NK-92 treated with Interleukin-12 subunit alpha and Interleukin-12 subunit beta, amount 100 ng/mL, for 24 hours (cell line): ENCODE data around the gene TNRC6A.
A peak's percentile ranks its signal among the peaks of the same experiment; 100 is the strongest.
"Not testable (repeated sequence)": the region's sequence is repeated elsewhere in the genome, so short reads cannot be mapped to it uniquely, and the experiment has no call there.

Experiments
- DNase-seq: peaks from one replicate; lab custom pipeline; 2025; lab: John Stamatoyannopoulos, UW

The TNRC6A gene

GRCh38 chr16:24815021-24815420 lies 85.6 kb downstream of the TNRC6A start:
- DNase-seq: no peak

DNA sequence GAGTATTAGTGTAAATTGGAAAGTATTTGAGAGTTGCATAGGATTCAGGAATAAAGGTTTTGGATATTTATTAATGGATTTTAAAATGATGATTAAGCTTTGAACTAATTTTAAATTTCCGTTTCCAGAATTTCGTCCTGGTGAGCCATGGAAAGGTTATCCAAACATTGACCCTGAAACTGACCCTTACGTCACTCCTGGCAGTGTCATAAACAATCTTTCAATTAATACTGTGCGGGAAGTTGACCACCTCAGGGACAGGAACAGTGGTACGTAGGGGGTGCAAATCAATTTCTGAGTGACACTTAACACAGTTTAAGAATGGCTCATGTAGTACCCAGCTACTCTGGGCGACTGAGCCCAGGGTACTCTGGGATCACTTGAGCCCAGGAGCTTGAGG lies 87.2 kb downstream of the TNRC6A start:
- DNase-seq: no peak

GRCh38 chr16:24819462-24820040 lies 90.1 kb downstream of the TNRC6A start:
- DNase-seq: no peak

DNA sequence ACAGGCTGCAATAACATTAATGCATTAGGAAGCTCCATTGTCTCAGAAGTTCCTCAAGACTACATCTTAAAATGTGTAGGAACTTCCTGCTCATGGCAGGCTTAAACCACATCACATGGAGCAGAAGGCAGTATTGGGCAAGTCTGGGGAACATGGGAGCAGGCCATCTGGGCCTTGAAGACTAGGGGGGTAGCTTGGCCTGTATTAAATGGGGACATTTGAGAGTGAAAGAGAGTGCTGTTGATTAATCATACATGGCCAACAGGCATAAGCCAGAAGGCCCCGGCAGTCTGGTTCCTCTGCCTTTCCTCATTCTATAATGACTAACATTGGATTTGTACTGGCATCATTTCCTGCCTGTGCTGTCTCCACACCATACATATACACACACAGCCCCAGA lies 91.1 kb downstream of the TNRC6A start:
- no peak for DNase-seq

GRCh38 chr16:24821129-24821528 lies 91.7 kb downstream of the TNRC6A start:
- DNase-seq: no peak

- DNase-seq: no peak
Measured at GRCh38 chr16:24822542-24822941, 93.1 kb downstream of the TNRC6A start.

DNA sequence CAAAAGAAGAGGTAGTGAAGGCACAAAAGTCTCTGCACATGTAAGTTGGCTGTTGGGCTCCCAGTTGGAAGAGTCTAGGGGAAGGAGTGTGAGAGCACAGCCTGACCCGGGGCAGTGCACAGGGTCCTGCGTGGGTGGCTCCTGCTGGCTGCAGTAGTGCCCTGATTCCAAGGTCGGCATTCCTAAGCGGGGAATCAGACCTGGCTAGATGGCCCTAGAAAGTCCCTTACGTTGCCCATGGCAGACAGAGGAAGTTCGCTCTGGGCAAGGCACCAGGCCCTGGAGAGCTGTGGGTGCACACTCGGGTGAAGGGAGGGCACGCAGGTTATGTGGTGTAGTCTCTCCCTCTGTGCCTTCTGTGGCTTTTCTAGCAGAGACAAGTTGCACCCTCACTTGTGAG lies 93.5 kb downstream of the TNRC6A start:
- no peak for DNase-seq

GRCh38 chr16:24825696-24826095 lies 96.2 kb downstream of the TNRC6A start:
- no peak for DNase-seq

DNA sequence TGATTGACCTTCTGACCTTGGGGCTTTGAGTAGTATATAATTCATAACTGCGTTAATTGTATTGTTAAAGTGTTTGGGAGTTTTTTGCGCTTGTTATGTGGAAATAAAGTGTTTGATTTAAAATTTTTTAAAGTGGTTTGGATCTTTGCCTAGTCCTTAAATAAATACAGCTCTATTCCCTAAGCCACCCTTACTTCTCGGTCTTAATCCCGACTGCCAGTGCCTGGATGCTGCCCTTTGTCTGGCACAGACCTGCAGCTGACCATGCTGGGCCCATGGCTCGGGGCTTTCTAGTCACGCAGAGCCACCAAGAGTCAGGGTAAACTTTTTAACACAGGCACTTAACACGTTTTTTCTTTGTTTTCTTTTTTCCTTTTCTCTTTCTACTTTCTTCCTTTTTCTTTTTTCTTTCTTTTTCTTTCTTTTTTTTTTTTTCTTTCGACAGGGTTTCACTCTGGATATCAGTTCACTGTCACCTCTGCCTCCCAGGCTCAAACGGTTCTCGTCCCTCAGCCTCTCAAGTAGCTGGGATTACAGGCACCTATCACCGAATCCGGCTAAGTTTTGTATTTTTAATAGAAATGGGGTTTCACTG lies 96.7 kb downstream of the TNRC6A start:
- no peak for DNase-seq

GRCh38 chr16:24826817-24827566 lies 97.5 kb downstream of the TNRC6A start:
- DNase-seq: no peak

DNA sequence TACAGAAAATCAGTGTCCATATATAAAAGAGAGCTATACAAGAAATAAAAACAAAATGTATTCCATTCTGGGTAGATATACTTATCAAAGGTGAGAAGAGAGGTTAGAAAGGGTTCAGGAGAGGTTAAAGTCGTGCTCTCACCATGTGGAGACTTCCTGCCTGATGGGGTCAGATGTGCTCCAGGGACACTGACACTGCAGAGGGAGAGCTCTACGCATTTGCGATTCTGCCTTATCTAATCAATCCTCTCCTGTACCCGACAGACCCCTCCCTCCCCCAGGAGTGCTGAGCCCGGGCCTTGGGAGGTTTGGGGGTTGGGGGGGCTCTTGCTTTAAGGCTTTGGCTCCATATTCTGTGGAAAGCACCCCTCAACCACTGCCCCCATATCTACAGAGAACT lies 99.7 kb downstream of the TNRC6A start:
- DNase-seq: no peak

GRCh38 chr16:24833352-24833751 lies 103.9 kb downstream of the TNRC6A start:
- no peak for DNase-seq

- DNase-seq: no peak
Measured at GRCh38 chr16:24834459-24835335, 105.2 kb downstream of the TNRC6A start.

DNA sequence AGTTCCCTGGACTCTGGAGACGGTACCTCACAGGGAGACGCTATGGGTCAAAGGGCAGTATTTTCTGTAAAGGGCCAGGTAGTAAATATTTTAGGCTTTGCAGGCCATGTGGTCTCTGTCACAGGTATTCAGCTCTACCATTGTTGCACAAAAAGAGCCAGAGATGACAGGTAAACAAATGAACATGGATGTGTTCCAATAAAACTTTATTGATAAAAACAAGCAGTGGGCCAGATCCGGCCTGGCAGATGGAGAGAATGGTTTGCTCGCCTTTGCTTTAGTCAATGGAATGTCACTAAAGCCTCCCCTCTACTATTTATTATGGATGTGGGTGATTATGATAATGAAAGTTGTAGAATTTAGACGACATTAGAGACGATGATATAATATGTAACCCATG lies 107.4 kb downstream of the TNRC6A start:
- no peak for DNase-seq

GRCh38 chr16:24837969-24838368 lies 108.5 kb downstream of the TNRC6A start:
- no peak for DNase-seq

DNA sequence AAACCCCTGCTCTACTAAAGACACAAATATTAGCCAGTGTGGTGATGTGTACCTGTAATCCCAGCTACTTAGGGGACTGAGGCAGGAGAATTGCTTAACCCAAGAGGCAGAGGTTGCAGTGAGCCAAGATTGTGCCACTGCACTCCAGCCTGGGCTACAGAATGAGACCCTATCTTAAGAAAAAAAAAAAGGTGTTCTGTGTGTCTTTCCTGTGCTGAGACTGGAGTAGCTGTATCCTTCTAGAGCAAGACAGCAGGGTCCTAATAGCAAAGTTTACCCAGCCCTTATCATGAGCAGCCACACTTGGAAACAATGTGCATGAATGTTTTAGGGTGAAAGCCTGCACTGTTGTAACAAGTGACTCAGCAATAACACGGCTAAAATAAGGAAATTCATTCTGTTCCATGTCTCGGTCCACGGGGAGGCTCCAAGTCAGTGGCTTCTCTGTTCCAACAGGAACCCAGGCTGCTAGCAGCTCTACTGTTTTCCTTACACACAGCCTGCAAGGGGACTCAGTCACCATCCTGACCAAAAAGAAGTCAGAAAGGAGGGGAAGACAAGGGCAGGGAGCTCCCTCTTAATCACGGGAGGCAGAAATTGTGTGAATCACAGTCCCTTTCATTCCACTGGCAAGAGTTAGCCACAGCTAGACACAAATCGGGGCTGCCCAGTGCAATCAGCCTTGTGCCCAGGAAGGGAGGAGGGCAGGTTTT lies 109.3 kb downstream of the TNRC6A start:
- no peak for DNase-seq

DNA sequence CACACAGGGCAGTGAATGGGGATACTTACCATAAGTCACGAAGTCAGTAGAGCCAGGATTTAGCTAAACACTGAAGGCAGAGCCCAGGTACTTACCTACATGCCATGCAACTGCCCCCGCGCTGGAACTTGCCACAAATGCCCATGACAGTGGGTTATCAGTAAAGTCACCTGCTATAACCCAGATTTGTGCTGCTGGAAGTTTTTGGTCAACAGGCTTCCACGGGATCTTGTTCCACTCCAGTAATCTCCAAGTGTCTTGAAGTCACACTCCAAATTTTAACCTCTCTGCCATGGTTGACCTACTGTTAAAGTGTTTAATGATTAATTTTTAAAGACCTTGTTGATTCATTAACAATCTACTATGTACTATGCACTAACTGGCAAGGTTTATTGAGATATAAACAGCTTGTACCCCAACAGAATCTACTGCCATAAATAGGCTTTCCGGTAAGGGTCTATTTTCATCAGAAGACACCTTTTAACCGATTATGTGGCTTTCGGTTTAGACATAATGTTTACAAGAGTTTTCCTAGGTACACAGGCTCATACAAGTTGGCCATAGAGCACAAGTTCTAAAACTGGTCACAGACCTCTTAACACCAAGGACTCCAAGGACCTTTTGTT lies 110.0 kb downstream of the TNRC6A start:
- no peak for DNase-seq

GRCh38 chr16:24841291-24841690 lies 111.8 kb downstream of the TNRC6A start:
- no peak for DNase-seq

- peak; percentile 17 for DNase-seq
Measured at GRCh38 chr16:24844101-24845030, 114.9 kb downstream of the TNRC6A start.

DNA sequence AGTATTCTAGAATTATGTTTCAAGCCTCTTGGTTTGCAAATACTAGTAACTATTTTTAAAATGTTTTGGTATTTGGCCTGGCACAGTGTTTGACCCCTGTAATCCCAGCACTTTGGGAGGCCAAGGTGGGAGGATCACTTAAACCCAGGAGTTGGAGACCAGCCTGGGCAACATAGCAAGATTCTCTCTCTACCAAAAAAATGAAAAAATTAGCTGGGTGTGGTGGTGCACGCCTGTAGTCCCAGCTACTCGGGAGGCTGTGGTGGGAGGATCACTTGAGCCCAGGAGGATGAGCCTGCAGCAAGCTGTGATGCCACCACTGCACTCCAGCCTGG lies 115.5 kb downstream of the TNRC6A start:
- DNase-seq: not testable (repeated sequence)
